Heart left ventricle (tissue), 16 donors: ENCODE results near the gene PRPF38B. TPM values are rescaled to one million over a fixed set of nuclear protein-coding genes. Genes with fewer than 3 reads are reported as not detected.

ENCODE experiments used
- ATAC-seq, 4 donors: fragments of 200-7000 bp; cut with Tn5 transposase; one replicate each; pipeline ENCODE4 v1.9.1; 2020 to 2022; ENCODE audit warnings: moderate library complexity in 4 of 4, mild to moderate bottlenecking in 3 of 4, moderate number of reproducible peaks in 1 of 4
- DNase-seq, 5 donors: peaks; one replicate each; pipeline ENCODE4 v3.0.0-alpha.2; 2020
- H3K27ac ChIP-seq, 12 donors: fragments of 200-600 bp; sonication (generic) in 4 of 12; one replicate each; pipeline versions ENCODE4 v1.5.0 to v1.8.0; 2016 to 2022; ENCODE audit warnings: mild to moderate bottlenecking in 2 of 12
- H3K27me3 ChIP-seq, 9 donors: fragments of 200-600 bp; sonication (generic) in 2 of 9; one replicate each; pipeline versions ENCODE4 v1.5.1 to v1.8.0; 2016 to 2022; ENCODE audit warnings: mild to moderate bottlenecking in 3 of 9
- H3K36me3 ChIP-seq, 9 donors: fragments of 200-600 bp; sonication (generic) in 2 of 9; one replicate each; pipeline versions ENCODE4 v1.5.0 to v1.8.0; 2018 to 2022; ENCODE audit warnings: mild to moderate bottlenecking in 2 of 9
- H3K4me1 ChIP-seq, 12 donors: fragments of 200-600 bp; sonication (generic) in 4 of 12; one replicate each; pipeline versions ENCODE4 v1.5.0 to v1.8.0; 2016 to 2022; ENCODE audit warnings: mild to moderate bottlenecking in 3 of 12
- H3K4me3 ChIP-seq, 12 donors: fragments of 200-600 bp; sonication (generic) in 4 of 12; one replicate each; pipeline versions ENCODE4 v1.5.0 to v1.8.0; 2017 to 2022; ENCODE audit warnings: mild to moderate bottlenecking in 9 of 12, moderate library complexity in 4 of 12
- H3K9me3 ChIP-seq, 12 donors: fragments of 200-600 bp; sonication (generic) in 4 of 12; one replicate each; pipeline versions ENCODE4 v1.5.0 to v1.8.0; 2016 to 2022; ENCODE audit warnings: mild to moderate bottlenecking in 1 of 12
- CTCF ChIP-seq, 12 donors: fragments of 200-600 bp; sonication (generic) in 4 of 12; IDR thresholded peaks; one replicate each; pipeline versions ENCODE4 v1.5.0 to v1.8.0; 2018 to 2022; ENCODE audit warnings: antibody characterized with exemption in 12 of 12, mild to moderate bottlenecking in 5 of 12
- POLR2A ChIP-seq, 2 donors: fragments of 450-650 bp; IDR thresholded peaks; one replicate each; pipeline ENCODE4 v1.6.1; 2017; ENCODE audit warnings: antibody characterized with exemption in 2 of 2, mild to moderate bottlenecking in 2 of 2, moderate library complexity in 2 of 2
- WGBS, 4 donors: extraction: QIAGEN DNeasy Blood & Tissue Kit in 2 of 4; methylation state at CpG; one replicate each; pipeline versions ENCODE4 v1.1.5 to v1.1.7; 2013 to 2018; 5-methylcytosine and 5-hydroxymethylcytosine counted together
- intact Hi-C, 10 donors: fragments of 100-400 bp; cut with DNase I; formaldehyde crosslinking; loops; one replicate each; pipeline versions ENCODE4 v1.11.1 to v1.14.2; 2022
- polyA plus RNA-seq, 2 donors: library from polyadenylated mRNA; stranded (reverse); fragments of 200-250 nt; gene quantifications; one replicate each; pipeline ENCODE4 v1.2.3, GENCODE V29; 2013
- total RNA-seq, 9 donors: library from RNA; depleted of rRNA in 2 of 9; stranded (reverse); fragments of >200 nt in 2 of 9; fragmentation: NEBNext Ultra II Directional in 3 of 9; extraction: Animal tissue kit (Norgen Biotek cat#: 25700) in 3 of 9; gene quantifications; one replicate each; pipeline versions ENCODE4 v1.1.0 to v1.2.4, GENCODE V29; 2016 to 2023
- donor health status: ischemic (EF 13 %, LVEDD 7.1; RV severe dilation, severe dysfunction).
- donor health status: healthy with polysubstance abuse.
- donor health status: DM: no; HTN: yes; CAD: no.
- donor health status: DM: no; HTN: no; CAD: no.
- donor health status: ischemic (EF 25% LVEDD 6.9; RV normal size, moderate dysfunction).
- donor health status: ischemic (EF 25% LVEDD 5.7; RV mildly dilated, moderate dysfunction).
- donor health status: healthy.
- donor health status: DM: yes; HTN: yes; CAD: no.
- donor health status: ischemic (EF 35%, LVEDD 5.7; RV mildly dilated, moderate dysfunction).
- donor health status: nonischemic (EF 11% LVEDD 7.7; RV severe dilation, severe dysfunction).
- donor health status: DM: yes; HTN: yes; CAD: no.
- donor health status: PGD.
- donor health status: ischemic (EF 29% LVEDD 5.4; RV normal size, mild dysfunction).
- donor health status: nonischemic (EF 23%, LVEDD 6.1; RV moderate dilation, normal function).

The PRPF38B gene
- total and polyA plus RNA-seq, 11 donors, result 7.7 to 22.6 (median 15.1) TPM

DNA sequence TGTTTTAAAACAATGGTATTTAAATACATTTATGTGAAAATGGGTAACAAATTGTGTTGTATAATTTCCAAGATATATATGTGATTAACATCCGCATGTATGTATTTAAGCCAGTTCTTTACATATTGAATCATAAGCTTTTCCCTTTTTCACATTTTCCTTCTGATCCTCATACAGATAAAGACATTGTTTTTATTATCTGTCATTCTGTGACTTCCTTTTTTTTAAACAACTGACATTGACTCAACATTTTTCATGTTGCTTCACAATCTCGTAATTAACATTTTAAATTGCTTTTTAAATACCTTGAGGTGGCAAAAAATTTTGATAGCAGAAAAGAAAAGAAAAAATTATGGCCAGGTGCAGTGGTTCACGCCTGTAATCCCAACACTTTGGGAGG lies 55.8 kb downstream of the PRPF38B start:
- no peak for TF ChIP-seq POLR2A (IDR thresholded peaks at IDR 0.05)
- Histone ChIP-seq H3K27me3 (no peaks in the 10 kb centered on the region), H3K9me3 (no peaks in the 10 kb centered on the region), H3K27ac (peak overlapping the region in 4 of 12 donors; percentile 94 to 99 (median 98)), H3K4me1 (peaks cover 0 to 27% (median 13%) of the 10 kb centered on the region in 12 donors), H3K4me3 (peak overlapping the region in 8 of 12 donors; percentile 60 to 93 (median 87)), H3K36me3 (peaks cover 0 to 18% (median 8%) of the 10 kb centered on the region in 9 donors)
- no peak for DNase-seq
- no peak for ATAC-seq
- intact Hi-C loops, result loop anchor here in 5 of 10 donors (2.0 to 10.0 kb wide), 4 partner anchors 53 to 129 kb away; partner anchors contain the start of genes PRPF38B (in 4 of the 5), GPSM2 (in 1 of the 5) and HENMT1 (in 1 of the 5)
- WGBS, 4 donors, result 85 to 89% (median 85%) methylated on average over 3 of the region's 3 CpGs

- Histone ChIP-seq H3K27ac (no peak overlapping the region), H3K36me3 (peaks cover 0 to 30% (median 20%) of the 10 kb centered on the region in 9 donors), H3K4me1 (peaks cover 0 to 27% (median 13%) of the 10 kb centered on the region in 12 donors), H3K9me3 (no peaks in the 10 kb centered on the region), H3K4me3 (no peak overlapping the region), H3K27me3 (no peaks in the 10 kb centered on the region)
- ATAC-seq, result no peak
- WGBS, 4 donors, result 88 to 93% (median 92%) methylated on average over 4 of the region's 4 CpGs
- TF ChIP-seq CTCF (IDR thresholded peaks at IDR 0.05) (no peak), POLR2A (IDR thresholded peaks at IDR 0.05) (no peak)
- intact Hi-C loops, result loop anchor here in 2 of 10 donors (5.0 to 10.0 kb wide), 2 partner anchors 54 to 128 kb away; partner anchors contain the start of genes GPSM2 (in 1 of the 2) and PRPF38B (in 1 of the 2)
- no peak for DNase-seq
These were observed 57.0 kb downstream of the PRPF38B start for GRCh38 chr1:108749081-108749480.

DNA sequence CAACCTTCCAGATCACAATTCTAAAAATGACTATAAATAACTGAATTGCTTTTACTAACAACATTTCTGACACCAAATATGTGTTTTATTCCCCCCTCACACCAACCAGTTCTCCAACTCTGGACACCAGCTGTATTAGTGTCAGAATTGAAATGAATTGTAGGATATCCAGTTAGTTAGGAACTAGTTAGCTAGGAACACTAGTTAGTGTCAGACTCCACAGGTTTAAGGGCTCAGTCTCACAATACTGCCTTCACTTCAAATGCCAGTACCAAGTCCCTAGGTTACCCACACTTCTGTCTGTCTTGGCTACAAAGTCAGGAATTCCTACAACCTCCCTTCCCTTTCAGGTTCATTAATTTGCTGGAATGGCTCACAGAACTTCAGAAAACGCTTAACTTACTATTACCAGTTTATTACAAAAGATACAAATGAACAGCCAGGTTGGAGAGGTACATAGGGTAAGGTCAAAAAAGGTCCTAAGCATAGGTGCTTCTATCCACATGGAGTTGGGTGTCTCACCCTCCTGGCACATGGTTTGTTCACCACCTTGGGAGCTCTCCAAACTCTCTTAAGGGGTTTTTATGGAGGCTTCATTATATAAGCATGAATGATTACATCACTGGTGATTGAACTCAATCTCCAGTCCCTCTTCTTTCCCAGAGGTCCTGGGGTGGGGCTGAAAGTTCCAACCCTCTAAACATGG lies 58.5 kb downstream of the PRPF38B start:
- H3K9me3 ChIP-seq, result no peaks in the 10 kb centered on the region
- DNase-seq (no peak), ATAC-seq (no peak)
- H3K4me3 ChIP-seq, result no peak overlapping the region
- no peaks in the 10 kb centered on the region for H3K27me3 ChIP-seq
- no peak overlapping the region for H3K27ac ChIP-seq
- 87 to 95% (median 92%) methylated on average over 1 of the region's 1 CpG for WGBS, 4 donors
- peaks cover 0 to 45% (median 36%) of the 10 kb centered on the region in 9 donors for H3K36me3 ChIP-seq
- no peak for TF ChIP-seq CTCF (IDR thresholded peaks at IDR 0.05)
- no peak for TF ChIP-seq POLR2A (IDR thresholded peaks at IDR 0.05)
- intact Hi-C loops, result loop anchor here in 2 of 10 donors (10.0 kb wide), 2 partner anchors 54 to 144 kb away; no protein-coding TSS in a partner anchor
- peaks cover 0 to 27% (median 13%) of the 10 kb centered on the region in 12 donors for H3K4me1 ChIP-seq

Other genes with a start within 250 kb of the PRPF38B start
- not detected for gene NBPF6, start 242.0 kb upstream of the PRPF38B start, total RNA-seq
- not detected for gene NBPF6, start 242.0 kb upstream of the PRPF38B start, polyA plus RNA-seq
- 10 to 100 TPM in 2 of 9 donors, 1 to 10 TPM in 7; 3.4 to 14.1 (median 6.0) TPM for gene EEIG2, start 132.2 kb upstream of the PRPF38B start, total RNA-seq
- 1 to 10 TPM; 1.2 to 2.6 TPM for gene EEIG2, start 132.2 kb upstream of the PRPF38B start, polyA plus RNA-seq
- 1 to 10 TPM in 4 of 9 donors, under 1 TPM in 5; 0.44 to 4.5 (median 0.93) TPM for gene HENMT1, start 31.2 kb upstream of the PRPF38B start, total RNA-seq
- gene HENMT1, start 31.2 kb upstream of the PRPF38B start, polyA plus RNA-seq, result 1 to 10 TPM in 1 of 2 donors, under 1 TPM in 1; 0.61 to 1.5 TPM
- gene FNDC7, start 20.6 kb downstream of the PRPF38B start, total RNA-seq, result under 1 TPM in 1 of 9 donors, not detected in 8; 0.08 TPM
- gene FNDC7, start 20.6 kb downstream of the PRPF38B start, polyA plus RNA-seq, result not detected
- gene STXBP3, start 54.4 kb downstream of the PRPF38B start, total RNA-seq, result 10 to 100 TPM; 22.4 to 42.7 (median 26.1) TPM
- gene STXBP3, start 54.4 kb downstream of the PRPF38B start, polyA plus RNA-seq, result 10 to 100 TPM; 19.2 to 28.8 TPM
- under 1 TPM in 1 of 9 donors, not detected in 8; 0.59 TPM for gene AKNAD1, start 164.8 kb downstream of the PRPF38B start, total RNA-seq
- gene AKNAD1, start 164.8 kb downstream of the PRPF38B start, polyA plus RNA-seq, result under 1 TPM in 1 of 2 donors, not detected in 1; 0.14 TPM
- 1 to 10 TPM in 8 of 9 donors, under 1 TPM in 1; 1.00 to 7.0 (median 2.4) TPM for gene GPSM2, start 184.7 kb downstream of the PRPF38B start, total RNA-seq
- 1 to 10 TPM in 1 of 2 donors, under 1 TPM in 1; 0.72 to 4.4 TPM for gene GPSM2, start 184.7 kb downstream of the PRPF38B start, polyA plus RNA-seq